BJ (cell line): ENCODE measurements around the gene RRP12. TPM values are rescaled to one million over a fixed set of nuclear protein-coding genes. Genes with fewer than 3 reads are reported as not detected.
"Not testable (repeated sequence)": the region's sequence is repeated elsewhere in the genome, so short reads cannot be mapped to it uniquely, and the experiment has no call there.

Experiments used
- CTCF ChIA-PET: fragments of 350-600 bp; formaldehyde crosslinking; extraction: SDS; loops from one replicate; lab custom pipeline; 2021; ENCODE audit warnings: antibody characterized with exemption, inconsistent platforms; lab: Yijun Ruan, JAX
- POLR2A ChIA-PET: fragments of 300-600 bp; sonication (Branson Sonifier 250); formaldehyde crosslinking; extraction: SDS; loops from one replicate; lab custom pipeline; 2021; ENCODE audit warnings: antibody characterized with exemption; lab: Charles Lee
- DNase-seq: peaks from one replicate; pipeline ENCODE4 v3.0.0-alpha.2; 2011; ENCODE audit warnings: low read depth
- H3K27me3 ChIP-seq: 2 replicates; pipeline ENCODE4 v1.6.0; 2011; ENCODE audit warnings: low read length; ENCODE audit not compliant: control insufficient read depth, insufficient read depth
- H3K36me3 ChIP-seq: 2 replicates; pipeline ENCODE4 v1.5.1; 2011; ENCODE audit warnings: low read length; ENCODE audit not compliant: control insufficient read depth, insufficient read depth
- H3K4me3 ChIP-seq: 2 replicates; pipeline ENCODE4 v1.5.1; 2011; ENCODE audit warnings: low read depth, mild to moderate bottlenecking, control low read depth, low read length
- CTCF ChIP-seq: IDR thresholded peaks from 2 replicates; pipeline ENCODE4 v1.5.1; 2011; ENCODE audit warnings: low read depth, mild to moderate bottlenecking, control low read depth, inconsistent platforms, low read length, moderate library complexity; ENCODE audit not compliant: insufficient read depth
- polyA plus RNA-seq: library from polyadenylated mRNA; depleted of rRNA; stranded (reverse); fragments of >200 nt; gene quantifications from 2 replicates; pipeline ENCODE4 v1.2.3, GENCODE V29; 2011

The RRP12 gene
- polyA plus RNA-seq, 1 experiment, result 16.3 TPM

DNA sequence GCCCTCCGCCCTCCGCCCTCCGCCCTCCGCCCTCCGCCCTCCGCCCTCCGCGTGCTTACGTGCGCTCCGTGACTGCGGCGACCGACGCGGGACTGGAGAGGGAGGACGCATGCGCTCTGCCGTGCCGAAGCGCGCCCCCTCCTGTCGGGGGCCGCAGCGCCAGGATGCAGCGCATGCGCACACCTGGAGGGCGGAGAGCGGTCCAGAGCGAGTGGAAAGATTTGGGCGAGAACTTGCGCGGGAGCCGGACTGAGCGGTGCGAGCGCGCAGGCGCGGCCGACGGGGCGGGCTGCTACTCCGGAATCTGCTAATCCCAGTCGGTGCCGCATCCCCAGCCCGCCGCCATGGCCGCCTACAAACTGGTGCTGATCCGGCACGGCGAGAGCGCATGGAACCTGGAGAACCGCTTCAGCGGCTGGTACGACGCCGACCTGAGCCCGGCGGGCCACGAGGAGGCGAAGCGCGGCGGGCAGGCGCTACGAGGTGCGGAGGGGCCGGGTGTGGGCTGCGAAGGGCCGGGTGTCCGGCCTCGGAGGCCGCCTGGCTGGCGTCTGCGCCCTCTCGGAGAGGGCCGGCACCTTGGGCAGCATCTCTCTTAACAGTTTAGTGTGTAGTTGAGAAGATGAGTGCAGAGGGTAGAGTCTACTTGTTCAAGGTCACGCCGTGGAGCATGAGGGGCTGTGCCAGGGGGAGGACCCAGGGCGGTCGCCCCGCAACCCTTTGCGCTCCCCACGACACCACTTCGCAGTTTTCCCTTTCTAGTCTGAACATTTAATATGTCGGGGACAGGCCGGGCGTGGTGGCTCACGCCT lies 25.0 kb upstream of the RRP12 start, which contains the start of gene PGAM1:
Gene PGAM1 (plus strand): TSS at position 228 of the 812 bp plus-strand sequence. CDS start 117 bp downstream, at position 345.
- peak; percentile 84 for DNase-seq
- CTCF ChIA-PET, result interaction anchor here (2.4 kb wide), 1 partner anchor 19 kb away, joined by 6 read pairs; no protein-coding TSS in a partner anchor

GRCh38 chr10:97423757-97424098 lies 22.6 kb upstream of the RRP12 start:
- ChIA-PET CTCF (interaction anchor here (0.6 to 6.6 kb wide), 3 partner anchors 14 to 302 kb away, joined by 3 to 62 read pairs (median 4); no protein-coding TSS in a partner anchor), POLR2A (interaction anchor here (0.6 kb wide), 1 partner anchor 29 kb away, joined by 7 read pairs; no protein-coding TSS in a partner anchor)
- not testable (repeated sequence) for DNase-seq

More for the DNA sequence above, 25.0 kb upstream of the RRP12 start, which contains the start of gene PGAM1:
- Histone ChIP-seq H3K36me3 (peaks cover 4% of the 10 kb centered on the region), H3K4me3 (peak within 1 kb of the TSS; percentile 90), H3K27me3 (no peaks in the 10 kb centered on the region)
- POLR2A ChIA-PET, result no interaction called here
- TF ChIP-seq CTCF, result peak; percentile 81

GRCh38 chr10:97416565-97416964 lies 15.4 kb upstream of the RRP12 start:
- CTCF ChIA-PET, result no interaction called here
- no peak for TF ChIP-seq CTCF
- POLR2A ChIA-PET, result no interaction called here

More at GRCh38 chr10:97423757-97424098, 22.6 kb upstream of the RRP12 start:
- H3K36me3 ChIP-seq, H3K4me3 ChIP-seq, H3K27me3 ChIP-seq: not testable (repeated sequence)

GRCh38 chr10:97412891-97413304 lies 11.8 kb upstream of the RRP12 start:
- Histone ChIP-seq H3K4me3 (no peak overlapping the region), H3K36me3 (no peaks in the 10 kb centered on the region), H3K27me3 (no peaks in the 10 kb centered on the region)
- POLR2A ChIA-PET, result no interaction called here
- DNase-seq, result no peak
- TF ChIP-seq CTCF, result no peak
- CTCF ChIA-PET, result interaction anchor here (8.2 kb wide), 1 partner anchor 8 kb away, joined by 62 read pairs; no protein-coding TSS in a partner anchor

More at GRCh38 chr10:97416565-97416964, 15.4 kb upstream of the RRP12 start:
- no peak for DNase-seq
- Histone ChIP-seq H3K4me3 (no peak overlapping the region), H3K36me3 (no peaks in the 10 kb centered on the region), H3K27me3 (no peaks in the 10 kb centered on the region)

GRCh38 chr10:97411406-97411805 lies 10.3 kb upstream of the RRP12 start:
- Histone ChIP-seq H3K36me3 (no peaks in the 10 kb centered on the region), H3K4me3 (no peak overlapping the region), H3K27me3 (no peaks in the 10 kb centered on the region)
- TF ChIP-seq CTCF, result no peak
- ChIA-PET POLR2A (no interaction called here), CTCF (interaction anchor here (8.2 kb wide), 1 partner anchor 9 kb away, joined by 62 read pairs; no protein-coding TSS in a partner anchor)
- DNase-seq, result no peak
